HG02884 (cell line): ENCODE data around the gene COA7.
"Not testable (repeated sequence)": the region's sequence is repeated elsewhere in the genome, so short reads cannot be mapped to it uniquely, and the experiment has no call there.

Source experiments
- ATAC-seq: cut with Tn5 transposase; IDR thresholded peaks from one replicate; pipeline ENCODE4 v1.9.1; 2021; ENCODE audit warnings: mild to moderate bottlenecking, moderate library complexity; ENCODE audit not compliant: unreplicated experiment

Gene COA7

GRCh38 chr1:52706136-52706670 is 8.1 kb upstream of the COA7 start:
- no peak for ATAC-seq

DNA sequence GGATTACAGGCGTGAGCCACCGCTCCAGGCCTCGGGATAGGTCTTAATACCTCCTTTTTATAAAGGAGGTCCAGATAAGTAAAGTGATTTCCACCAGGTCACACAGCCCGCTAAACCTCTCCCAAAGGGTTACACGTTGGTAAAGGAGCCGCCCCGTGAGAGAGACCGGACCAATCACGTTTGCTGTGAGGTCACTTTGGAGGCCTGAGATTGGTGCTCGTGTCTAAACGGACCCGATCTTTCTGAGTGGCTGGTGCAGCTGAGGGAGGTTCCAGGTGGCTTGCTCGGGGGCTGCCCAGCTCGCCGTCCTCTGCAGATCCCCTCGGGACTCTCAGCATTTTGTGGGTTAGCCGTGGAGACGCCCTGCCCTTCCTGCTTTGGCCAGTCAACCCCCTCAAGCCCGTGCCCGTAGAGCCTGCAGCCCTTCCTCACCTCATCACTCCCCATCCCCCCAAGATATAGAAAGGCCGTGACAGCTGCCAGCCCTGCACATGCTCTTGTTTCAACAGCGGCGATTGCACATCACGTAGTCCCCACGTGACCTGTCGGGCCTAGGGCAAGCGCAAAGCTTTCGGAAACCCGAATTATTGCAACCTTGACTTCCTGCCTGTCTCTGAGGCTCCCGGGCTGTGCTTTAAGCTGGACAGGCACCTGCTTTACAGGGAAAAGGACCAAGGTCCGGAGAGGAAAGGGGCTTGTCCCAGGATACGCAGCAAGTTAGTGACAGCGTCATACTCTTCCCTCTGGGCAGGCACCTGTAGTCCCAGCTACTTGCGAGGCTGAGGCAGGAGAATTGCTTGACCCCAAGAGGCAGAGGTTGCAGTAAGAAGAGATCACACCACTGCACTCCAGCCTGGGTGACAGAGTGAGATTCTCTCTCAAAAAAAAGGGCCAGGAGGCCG is 5.0 kb upstream of the COA7 start:
- peak; percentile 83 for ATAC-seq

- ATAC-seq = no peak
These were observed 2.5 kb downstream of the COA7 start for GRCh38 chr1:52695627-52696026.

GRCh38 chr1:52693843-52694242 is 4.3 kb downstream of the COA7 start:
- no peak for ATAC-seq

- not testable (repeated sequence) for ATAC-seq
These were observed 4.8 kb downstream of the COA7 start for GRCh38 chr1:52693351-52693750.

- no peak for ATAC-seq
These were observed 5.5 kb downstream of the COA7 start for GRCh38 chr1:52692697-52693096.

- no peak for ATAC-seq
These were observed 6.3 kb downstream of the COA7 start for GRCh38 chr1:52691821-52692220.

DNA sequence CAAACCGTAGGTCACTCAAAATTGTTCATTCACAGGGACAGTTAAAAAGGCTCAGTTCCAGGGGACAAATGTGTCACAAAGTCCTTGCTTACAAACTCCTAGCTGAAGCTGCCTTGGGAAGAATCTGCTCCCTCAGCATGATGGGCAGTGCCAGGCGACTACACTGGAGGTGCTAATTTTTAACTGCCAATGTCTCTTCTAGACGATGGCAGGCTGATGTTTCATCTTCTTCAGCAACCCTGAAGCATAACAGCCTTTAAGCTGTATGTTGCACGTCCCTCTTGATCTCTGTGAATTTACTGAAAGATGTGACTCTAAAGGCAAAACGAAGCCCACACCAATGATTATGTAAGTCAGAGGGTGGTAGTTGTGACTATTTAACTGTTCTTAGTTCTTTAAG is 11.3 kb downstream of the COA7 start:
- ATAC-seq = no peak

- not testable (repeated sequence) for ATAC-seq
These were observed 11.8 kb downstream of the COA7 start for GRCh38 chr1:52686261-52686751.

DNA sequence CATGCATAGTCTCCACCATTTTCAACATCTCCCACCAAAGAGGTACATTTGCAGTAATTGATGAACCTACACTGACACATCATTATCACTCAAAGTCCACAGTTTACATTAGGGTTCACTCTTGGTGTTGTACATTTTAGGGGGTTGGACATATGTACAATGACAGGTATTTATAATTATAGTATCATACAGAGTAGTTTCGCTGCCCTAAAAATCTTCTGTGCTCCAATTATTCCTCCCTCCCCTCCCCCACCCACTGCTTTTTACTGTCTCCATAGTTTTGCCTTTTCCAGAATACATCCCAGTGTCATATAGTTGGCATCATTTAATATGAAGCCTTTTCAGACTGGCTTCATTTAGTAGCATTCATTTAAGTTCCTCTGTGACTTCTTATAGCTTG is 13.6 kb downstream of the COA7 start:
- no peak for ATAC-seq

DNA sequence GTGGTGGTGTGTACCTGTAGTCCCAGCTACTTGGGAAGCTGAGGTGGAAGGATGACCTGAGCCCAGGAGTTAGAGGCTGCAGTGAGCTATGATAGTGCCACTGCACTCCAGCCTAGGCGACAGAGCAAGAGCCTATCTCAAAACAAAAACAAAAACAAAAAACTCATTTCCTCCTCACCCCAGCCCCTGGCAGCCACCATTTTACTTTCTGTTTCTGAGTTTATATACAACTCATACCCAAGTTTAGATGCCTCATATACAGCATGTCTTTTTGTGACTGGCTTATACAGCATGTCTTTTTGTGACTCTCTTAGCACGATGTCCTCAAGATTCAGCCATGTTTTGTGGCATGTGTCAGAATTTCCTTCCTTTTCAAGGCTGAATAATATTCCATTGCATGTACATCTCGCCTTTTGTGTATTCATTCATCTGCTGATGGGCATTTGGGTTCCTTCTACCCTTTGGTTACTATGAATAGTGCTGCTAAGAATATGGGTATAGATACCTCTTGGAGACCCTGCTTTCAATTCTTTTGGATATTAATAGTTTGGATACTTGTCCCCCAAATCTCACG is 14.7 kb downstream of the COA7 start:
- ATAC-seq = no peak

GRCh38 chr1:52681136-52681535 is 17.0 kb downstream of the COA7 start:
- ATAC-seq = no peak

DNA sequence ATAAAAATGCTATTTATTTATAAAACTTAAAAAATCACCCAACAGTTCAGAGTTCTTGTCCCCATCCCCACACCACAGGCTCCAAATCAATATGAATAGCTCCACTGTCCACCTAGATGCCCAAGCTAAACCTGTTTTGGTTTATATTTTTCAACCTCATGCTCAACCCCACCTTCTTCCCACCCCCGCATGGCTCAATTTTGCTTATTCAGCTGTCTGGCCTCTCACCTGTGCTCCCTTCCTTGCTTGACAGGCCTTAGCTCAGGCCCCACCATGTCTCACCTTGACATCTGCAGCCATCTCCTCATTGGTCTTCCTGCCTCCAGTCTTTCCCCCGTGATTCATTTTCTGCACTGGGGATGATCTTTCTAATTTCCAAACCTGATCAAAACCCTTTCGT is 17.8 kb downstream of the COA7 start:
- no peak for ATAC-seq

DNA sequence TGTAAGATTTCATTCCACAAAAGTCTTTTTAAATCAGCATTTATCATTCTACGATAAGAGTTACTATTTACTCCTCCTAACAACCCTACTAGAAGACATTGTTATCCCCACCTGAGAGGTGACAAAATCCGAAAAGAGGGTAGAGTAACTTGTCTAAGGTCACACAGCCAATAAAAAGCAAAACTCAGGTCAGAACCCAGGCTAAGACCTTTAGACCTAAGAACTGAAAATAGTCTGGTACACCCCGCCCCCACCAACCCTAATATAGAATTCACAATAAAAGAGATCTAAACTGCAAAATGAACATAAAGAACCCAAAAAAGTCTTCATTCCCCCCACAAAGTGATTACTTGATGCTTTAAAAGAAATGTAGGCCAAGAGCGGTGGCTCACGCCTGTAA is 18.6 kb downstream of the COA7 start:
- no peak for ATAC-seq

- no peak for ATAC-seq
These were observed 19.1 kb downstream of the COA7 start for GRCh38 chr1:52679048-52679447.

- no peak for ATAC-seq
These were observed 20.9 kb downstream of the COA7 start for GRCh38 chr1:52677076-52677806.

GRCh38 chr1:52676249-52676903 is 21.8 kb downstream of the COA7 start:
- ATAC-seq = no peak

DNA sequence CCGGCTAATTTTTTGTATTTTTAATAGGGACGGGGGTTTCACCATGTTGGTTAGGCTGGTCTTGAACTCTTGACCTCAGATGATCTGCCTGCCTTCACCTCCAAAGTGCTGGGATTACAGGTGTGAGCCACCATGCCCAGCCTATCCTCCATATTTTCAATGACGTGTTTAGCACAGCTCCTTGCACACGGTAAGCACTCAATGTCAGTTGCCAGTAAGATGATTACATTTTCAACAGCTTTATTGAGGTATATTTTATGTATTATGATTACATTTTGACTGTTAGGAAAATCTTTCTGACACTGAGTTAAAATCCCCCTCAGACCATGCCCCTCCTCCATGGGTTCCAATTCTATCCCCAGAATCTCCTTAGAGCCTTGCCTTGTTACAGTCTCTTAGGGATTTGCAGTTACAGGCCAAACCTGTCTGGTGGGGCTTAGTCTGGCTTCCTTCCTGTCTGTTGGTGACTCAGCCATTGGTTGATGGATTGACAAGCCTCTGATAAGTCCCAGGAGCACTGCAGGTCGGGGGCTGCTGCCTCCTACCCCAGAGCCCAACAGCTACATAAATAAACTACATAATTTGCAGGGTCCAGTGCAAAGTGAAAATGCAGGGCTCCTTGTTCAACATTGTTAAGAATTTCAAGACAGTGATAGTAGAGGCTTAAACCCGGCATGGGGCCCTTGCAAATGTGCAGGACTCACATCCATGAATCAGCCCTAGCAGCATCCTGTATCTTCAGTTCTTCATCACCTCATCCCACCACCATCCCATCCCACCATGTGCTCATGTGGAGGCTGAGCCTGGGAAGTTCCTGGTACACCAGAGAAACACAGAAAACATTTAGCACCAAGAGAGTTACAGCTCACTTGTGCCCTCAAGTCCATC is 23.4 kb downstream of the COA7 start:
- ATAC-seq = no peak

GRCh38 chr1:52673513-52673912 is 24.6 kb downstream of the COA7 start:
- ATAC-seq = no peak

GRCh38 chr1:52672946-52673345 is 25.2 kb downstream of the COA7 start:
- no peak for ATAC-seq
